NCI-H187 treated with DMSO at 0.1 percent for 48 hours (cell line): ENCODE measurements around the gene MOB3C.
"Not testable (repeated sequence)": the region's sequence is repeated elsewhere in the genome, so short reads cannot be mapped to it uniquely, and the experiment has no call there.

ENCODE experiments used
- DNase-seq: peaks from one replicate; lab custom pipeline; 2025; lab: John Stamatoyannopoulos, UW

The MOB3C gene

GRCh38 chr1:46616277-46617107, at the start of gene MOB3C:
MOB3C (minus strand) TSS chr1:46616811; CDS start chr1:46613321, 3,490 bp downstream.
- no peak for DNase-seq

GRCh38 chr1:46665983-46666382, 49.4 kb upstream of the MOB3C start:
- DNase-seq = no peak

DNA sequence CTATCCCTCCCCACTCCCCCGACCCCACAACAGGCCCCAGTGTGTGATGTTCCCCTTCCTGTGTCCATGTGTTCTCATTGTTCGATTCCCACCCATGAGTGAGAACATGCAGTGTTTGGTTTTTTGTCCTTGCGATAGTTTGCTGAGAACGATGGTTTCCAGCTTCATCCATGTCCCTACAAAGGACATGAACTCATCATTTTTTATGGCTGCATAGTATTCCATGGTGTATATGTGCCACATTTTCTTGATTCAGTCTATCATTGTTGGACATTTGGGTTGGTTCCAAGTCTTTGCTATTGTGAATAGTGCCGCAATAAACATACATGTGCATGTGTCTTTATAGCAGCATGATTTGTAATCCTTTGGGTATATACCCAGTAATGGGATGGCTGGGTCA, 46.3 kb upstream of the MOB3C start:
- DNase-seq = not testable (repeated sequence)

GRCh38 chr1:46660116-46660515, 43.5 kb upstream of the MOB3C start:
- not testable (repeated sequence) for DNase-seq

- DNase-seq = no peak
These were observed 42.8 kb upstream of the MOB3C start for GRCh38 chr1:46659307-46659870.

DNA sequence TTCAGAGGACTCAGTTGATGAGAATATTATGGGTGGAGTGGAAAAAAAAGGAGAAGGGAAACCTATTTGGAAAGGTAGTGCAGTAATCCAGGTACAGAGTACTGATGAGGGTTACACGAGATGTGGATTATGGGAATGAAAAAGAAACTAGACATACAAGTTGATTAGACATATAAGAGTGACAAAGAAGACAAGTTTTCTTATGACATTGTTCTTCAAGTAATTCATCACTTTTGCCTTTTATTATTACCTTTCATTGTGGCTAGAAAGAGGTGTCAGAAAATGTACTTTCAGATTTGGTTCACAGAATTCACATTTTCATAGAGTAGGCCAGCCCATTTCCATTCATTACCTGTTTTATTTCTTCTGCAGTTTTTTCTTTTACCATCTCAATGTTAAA, 41.2 kb upstream of the MOB3C start:
- no peak for DNase-seq

DNA sequence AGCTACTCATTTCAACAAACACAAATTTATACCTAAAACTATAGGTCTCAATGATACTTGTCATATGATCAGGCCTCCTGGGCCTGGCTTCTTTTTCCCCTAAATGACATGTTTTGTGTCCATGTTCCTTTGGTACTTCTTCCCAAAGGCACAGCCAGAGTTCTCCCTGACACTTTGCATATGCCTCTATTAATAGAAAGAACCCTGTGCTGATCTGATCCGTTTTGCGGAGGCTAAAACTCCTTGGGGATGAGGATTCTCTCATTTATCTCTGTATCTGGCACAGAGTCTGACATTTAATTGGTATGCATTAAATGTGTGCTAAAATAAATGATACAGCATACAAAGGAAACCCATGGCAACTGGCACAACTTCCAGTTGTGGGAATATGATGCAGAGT, 40.0 kb upstream of the MOB3C start:
- no peak for DNase-seq

DNA sequence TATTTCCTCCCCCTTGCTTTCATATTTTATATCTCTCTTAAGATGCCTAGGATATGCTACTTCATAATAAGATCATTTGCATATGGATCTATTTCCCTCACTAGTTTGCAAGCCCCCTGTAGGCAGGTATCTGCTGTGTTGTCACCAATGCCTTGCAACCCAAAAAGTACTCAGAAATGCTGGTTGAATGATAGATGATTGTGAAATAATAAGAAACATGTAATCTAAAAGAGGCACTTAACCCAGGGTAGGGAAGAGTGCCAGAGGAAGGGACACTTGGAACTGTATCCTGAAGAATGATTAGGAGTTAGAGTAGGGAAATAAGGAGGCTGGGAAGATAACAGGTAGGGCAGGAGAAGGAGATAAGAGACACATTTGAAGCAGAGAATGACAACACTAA, 39.2 kb upstream of the MOB3C start:
- DNase-seq = no peak

- not testable (repeated sequence) for DNase-seq
These were observed 38.1 kb upstream of the MOB3C start for GRCh38 chr1:46654698-46655097.

GRCh38 chr1:46654012-46654411, 37.4 kb upstream of the MOB3C start:
- DNase-seq = no peak

DNA sequence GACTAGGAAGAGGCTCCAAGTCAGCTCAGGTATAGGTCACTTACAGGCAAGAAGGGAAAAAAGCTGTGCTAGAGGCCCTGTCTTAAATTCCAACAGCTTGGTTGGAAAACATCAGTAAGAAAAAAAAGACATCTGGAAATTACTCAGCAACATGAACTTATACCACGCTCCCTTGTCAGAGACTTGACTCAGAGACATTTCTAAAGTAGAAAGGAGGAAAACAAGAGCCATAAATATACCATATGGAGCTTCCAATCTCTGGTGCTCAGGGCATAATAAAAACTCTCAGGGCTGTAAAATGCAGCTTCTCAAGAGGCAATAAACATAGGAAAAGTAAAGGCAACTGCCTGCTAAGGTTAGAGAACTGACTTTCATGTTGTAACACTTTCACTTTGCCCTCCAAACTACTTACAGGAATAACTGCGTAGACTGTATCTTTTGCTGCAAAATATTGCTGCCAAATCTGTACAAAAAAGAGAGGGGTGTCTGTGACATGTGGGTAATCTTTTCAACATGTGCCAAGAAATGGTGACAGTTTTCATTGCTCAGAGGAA, 36.9 kb upstream of the MOB3C start:
- DNase-seq = no peak

- no peak for DNase-seq
These were observed 35.9 kb upstream of the MOB3C start for GRCh38 chr1:46652321-46653100.

DNA sequence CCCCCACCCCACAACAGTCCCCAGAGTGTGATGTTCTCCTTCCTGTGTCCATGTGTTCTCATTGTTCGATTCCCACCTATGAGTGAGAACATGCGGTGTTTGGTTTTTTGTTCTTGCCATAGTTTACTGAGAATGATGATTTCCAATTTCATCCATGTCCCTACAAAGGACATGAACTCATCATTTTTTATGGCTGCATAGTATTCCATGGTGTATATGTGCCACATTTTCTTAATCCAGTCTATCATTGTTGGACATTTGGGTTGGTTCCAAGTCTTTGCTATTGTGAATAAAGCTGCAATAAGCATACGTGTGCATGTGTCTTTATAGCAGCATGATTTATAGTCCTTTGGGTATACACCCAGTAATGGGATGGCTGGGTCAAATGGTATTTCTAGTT, 34.5 kb upstream of the MOB3C start:
- not testable (repeated sequence) for DNase-seq

- no peak for DNase-seq
These were observed 33.9 kb upstream of the MOB3C start for GRCh38 chr1:46650491-46650890.

DNA sequence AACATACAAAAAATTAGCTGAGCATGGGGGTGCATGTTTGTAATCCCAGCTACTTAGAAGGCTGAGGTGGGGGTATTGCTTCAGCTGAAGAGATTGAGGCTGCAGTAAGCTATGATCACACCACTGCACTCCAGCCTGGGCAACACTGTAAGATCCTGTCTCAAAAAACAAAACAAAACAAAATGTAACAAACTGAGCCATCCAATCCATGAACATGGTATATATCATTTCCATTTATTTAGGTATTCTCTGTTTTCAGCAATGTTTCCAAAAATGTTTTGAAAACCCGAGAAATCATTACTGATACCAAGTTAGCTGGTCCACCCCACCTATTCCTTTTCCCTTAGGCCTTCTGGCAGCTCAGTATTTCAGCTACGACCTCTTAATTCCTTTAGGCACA, 33.2 kb upstream of the MOB3C start:
- DNase-seq = no peak

DNA sequence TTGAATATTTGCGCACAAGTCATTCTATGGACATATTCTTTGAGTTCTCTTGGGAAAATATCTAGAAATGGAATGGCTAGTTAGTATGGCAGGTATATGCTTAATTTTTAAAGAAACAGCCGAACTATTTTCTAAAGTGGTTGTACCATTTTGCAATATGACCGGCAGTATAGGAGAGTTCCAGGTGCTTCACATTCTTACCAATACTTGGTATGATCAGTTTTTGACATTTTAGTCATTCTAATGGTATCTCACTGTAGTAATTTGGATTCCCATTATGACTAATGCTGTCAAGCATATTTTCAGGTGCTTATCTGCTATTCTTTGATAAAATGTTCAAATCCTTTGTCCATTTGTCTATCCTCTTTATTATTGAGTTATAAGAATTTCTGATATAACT, 31.0 kb upstream of the MOB3C start:
- DNase-seq = no peak

- no peak for DNase-seq
These were observed 30.2 kb upstream of the MOB3C start for GRCh38 chr1:46646844-46647243.

- no peak for DNase-seq
These were observed 29.7 kb upstream of the MOB3C start for GRCh38 chr1:46646331-46646730.

GRCh38 chr1:46645815-46646214, 29.2 kb upstream of the MOB3C start:
- no peak for DNase-seq

- DNase-seq = peak; percentile 10
These were observed 26.8 kb upstream of the MOB3C start for GRCh38 chr1:46643368-46643775.

- no peak for DNase-seq
These were observed 25.6 kb upstream of the MOB3C start for GRCh38 chr1:46642115-46642680.

- DNase-seq = no peak
These were observed 22.9 kb upstream of the MOB3C start for GRCh38 chr1:46639547-46639946.
